ENCODE data around the gene SPATS2. TPM values are rescaled to one million over a fixed set of nuclear protein-coding genes. Genes with fewer than 3 reads are reported as not detected.
"Not testable (repeated sequence)": the region's sequence is repeated elsewhere in the genome, so short reads cannot be mapped to it uniquely, and the experiment has no call there.

The SPATS2 gene
- total RNA-seq, 2 donors from 2014 or later: 17.2 to 21.9 TPM

DNA sequence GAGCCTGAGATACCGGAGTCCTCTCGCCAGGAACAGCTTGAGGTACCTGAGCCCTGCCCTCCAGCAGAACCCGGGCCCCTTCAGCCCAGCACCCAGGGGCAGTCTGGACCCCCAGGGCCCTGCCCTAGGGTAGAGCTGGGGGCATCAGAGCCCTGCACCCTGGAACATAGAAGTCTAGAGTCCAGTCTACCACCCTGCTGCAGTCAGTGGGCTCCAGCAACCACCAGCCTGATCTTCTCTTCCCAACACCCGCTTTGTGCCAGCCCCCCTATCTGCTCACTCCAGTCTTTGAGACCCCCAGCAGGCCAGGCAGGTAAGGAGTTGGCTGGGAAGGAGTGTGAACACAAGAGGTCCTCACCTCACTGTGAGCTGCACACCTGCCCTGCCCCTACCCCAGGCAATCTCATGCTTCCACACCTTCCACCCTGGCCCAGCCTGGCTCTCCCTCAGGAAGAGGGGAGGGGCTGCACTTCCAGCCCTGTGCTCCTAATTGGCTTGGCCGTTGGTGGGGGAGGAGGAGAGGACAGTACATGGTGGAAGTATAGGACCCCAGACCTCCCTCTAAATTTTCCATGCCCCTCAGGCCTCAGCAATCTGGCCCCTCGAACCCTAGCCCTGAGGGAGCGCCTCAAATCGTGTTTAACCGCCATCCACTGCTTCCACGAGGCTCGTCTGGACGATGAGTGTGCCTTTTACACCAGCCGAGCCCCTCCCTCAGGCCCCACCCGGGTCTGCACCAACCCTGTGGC is 36.5 kb upstream of the SPATS2 start:
- no peaks in the 10 kb centered on the region for H3K4me1 ChIP-seq
- H3K27me3 ChIP-seq: peaks cover 20% of the 10 kb centered on the region
- intact Hi-C loops (cut with DNase I): no loop called here
- TF ChIP-seq, protein P1, sequence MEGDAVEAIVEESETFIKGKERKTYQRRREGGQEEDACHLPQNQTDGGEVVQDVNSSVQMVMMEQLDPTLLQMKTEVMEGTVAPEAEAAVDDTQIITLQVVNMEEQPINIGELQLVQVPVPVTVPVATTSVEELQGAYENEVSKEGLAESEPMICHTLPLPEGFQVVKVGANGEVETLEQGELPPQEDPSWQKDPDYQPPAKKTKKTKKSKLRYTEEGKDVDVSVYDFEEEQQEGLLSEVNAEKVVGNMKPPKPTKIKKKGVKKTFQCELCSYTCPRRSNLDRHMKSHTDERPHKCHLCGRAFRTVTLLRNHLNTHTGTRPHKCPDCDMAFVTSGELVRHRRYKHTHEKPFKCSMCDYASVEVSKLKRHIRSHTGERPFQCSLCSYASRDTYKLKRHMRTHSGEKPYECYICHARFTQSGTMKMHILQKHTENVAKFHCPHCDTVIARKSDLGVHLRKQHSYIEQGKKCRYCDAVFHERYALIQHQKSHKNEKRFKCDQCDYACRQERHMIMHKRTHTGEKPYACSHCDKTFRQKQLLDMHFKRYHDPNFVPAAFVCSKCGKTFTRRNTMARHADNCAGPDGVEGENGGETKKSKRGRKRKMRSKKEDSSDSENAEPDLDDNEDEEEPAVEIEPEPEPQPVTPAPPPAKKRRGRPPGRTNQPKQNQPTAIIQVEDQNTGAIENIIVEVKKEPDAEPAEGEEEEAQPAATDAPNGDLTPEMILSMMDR (IDR thresholded peaks at IDR 0.05): no peak
- no peak for DNase-seq
- H3K27ac ChIP-seq: no peak overlapping the region
- no peaks in the 10 kb centered on the region for H3K36me3 ChIP-seq
- no peaks in the 10 kb centered on the region for H3K9me3 ChIP-seq
- H3K4me3 ChIP-seq: no peak overlapping the region
- no peak overlapping the region for H3K9ac ChIP-seq (ENCODE audit: low read depth in 2 of 2, low read length in 2 of 2)

DNA sequence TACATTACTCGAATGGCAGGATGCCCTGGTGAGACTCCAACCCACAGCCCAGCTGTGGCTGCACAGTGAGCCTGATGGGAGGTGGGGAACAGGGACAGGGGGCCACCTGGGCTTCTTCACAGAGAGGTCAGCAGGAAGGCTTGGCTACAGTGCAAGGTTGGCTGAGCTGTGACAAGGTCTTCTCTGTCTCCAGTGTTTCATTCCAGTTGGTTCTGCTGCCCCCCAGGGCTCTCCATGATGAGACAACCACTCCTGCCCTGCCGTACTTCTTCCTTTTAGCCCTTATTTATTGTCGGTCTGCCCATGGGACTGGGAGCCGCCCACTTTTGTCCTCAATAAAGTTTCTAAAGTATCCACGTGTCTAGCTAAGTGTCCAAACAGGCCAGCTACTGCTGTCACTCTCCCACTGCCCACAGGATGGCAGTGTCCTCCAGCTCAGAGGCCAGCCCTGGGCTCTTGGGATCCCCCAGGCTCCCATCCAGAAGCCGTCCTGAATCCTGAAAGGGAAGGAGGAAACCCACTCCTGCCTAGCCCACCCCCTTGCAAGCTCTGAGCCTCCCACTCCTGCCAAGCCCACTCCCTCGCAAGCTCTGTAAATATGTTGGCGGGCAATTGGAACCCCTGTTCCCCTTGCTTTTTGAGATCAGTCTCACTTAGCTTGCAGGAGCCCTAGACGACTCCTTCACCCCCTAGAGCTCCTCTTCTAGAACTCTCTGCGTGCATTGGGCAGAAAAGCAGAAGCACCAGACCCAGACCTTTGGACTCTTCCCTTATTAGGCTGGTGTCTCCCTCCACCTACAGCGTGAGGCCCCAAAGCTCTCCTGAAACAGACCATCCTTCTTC is 35.7 kb upstream of the SPATS2 start:
- DNase-seq: peak; percentile 70
- no peaks in the 10 kb centered on the region for H3K9me3 ChIP-seq
- TF ChIP-seq, protein P1 (IDR thresholded peaks at IDR 0.05): peak; percentile 66
- peaks cover 28% of the 10 kb centered on the region for H3K27me3 ChIP-seq
- H3K36me3 ChIP-seq: no peaks in the 10 kb centered on the region
- H3K4me3 ChIP-seq: no peak overlapping the region
- H3K27ac ChIP-seq: no peak overlapping the region
- H3K4me1 ChIP-seq: peaks cover 3% of the 10 kb centered on the region
- intact Hi-C loops (cut with DNase I): no loop called here
- H3K9ac ChIP-seq (ENCODE audit: low read depth in 2 of 2, low read length in 2 of 2): no peak overlapping the region

DNA sequence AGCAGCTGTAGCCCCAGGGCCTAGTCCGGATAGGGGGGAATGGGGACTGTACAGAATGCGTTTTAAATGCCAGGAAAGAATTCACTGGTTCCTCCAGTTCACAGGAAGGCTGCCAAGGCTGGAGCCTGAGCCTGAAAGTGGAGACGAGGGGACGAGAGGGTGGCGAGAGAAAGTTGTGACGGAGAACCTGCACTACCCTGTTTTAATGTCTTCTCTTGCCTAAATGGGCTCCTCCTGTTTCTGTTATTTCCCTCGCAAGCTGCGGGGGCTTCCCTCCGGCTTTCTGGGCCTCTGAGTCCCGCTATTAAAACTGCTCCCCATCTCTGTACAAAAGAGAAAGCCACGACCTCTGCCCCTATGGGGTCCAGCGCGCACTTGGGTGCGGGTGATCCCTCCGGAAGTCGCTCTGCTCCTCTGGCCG is 34.8 kb upstream of the SPATS2 start:
- H3K27me3 ChIP-seq: peaks cover 35% of the 10 kb centered on the region
- intact Hi-C loops (cut with DNase I): no loop called here

DNA sequence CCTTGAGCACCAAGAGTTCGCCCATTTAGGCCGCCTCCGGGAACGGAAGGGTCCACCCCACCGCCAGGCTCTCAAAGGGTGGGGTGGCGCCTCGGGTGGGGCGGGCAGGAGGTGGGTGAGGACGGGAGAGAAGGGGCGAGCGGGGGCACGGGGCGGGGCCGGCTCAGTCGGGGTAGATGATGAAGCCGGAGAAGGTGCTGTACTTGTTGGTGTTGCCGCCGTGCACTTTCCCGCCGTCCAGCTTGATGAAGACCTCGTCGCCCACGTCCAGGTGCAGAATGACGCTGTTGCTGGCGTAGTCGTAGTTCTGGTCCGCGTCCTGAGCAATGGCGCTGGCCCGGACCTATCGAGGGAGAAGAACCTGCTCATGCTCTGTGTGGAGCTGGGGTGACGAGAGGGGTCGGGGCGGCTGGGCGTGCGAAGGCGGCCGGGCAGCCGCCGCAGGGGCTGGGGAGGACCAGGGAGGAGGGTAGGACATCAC is 34.3 kb upstream of the SPATS2 start:
- H3K27me3 ChIP-seq: peaks cover 35% of the 10 kb centered on the region
- no peak overlapping the region for H3K4me3 ChIP-seq
- no peaks in the 10 kb centered on the region for H3K36me3 ChIP-seq
- intact Hi-C loops (cut with DNase I): no loop called here
- TF ChIP-seq, protein P1 (IDR thresholded peaks at IDR 0.05): no peak
- no peak for DNase-seq
- peaks cover 6% of the 10 kb centered on the region for H3K4me1 ChIP-seq
- no peak overlapping the region for H3K27ac ChIP-seq
- no peaks in the 10 kb centered on the region for H3K9me3 ChIP-seq
- no peak overlapping the region for H3K9ac ChIP-seq (ENCODE audit: low read depth in 2 of 2, low read length in 2 of 2)

More for the DNA sequence above, 34.8 kb upstream of the SPATS2 start:
- TF ChIP-seq, protein P1 (IDR thresholded peaks at IDR 0.05): no peak
- H3K36me3 ChIP-seq: no peaks in the 10 kb centered on the region
- no peak overlapping the region for H3K27ac ChIP-seq
- no peak overlapping the region for H3K4me3 ChIP-seq
- no peak overlapping the region for H3K9ac ChIP-seq (ENCODE audit: low read depth in 2 of 2, low read length in 2 of 2)
- no peaks in the 10 kb centered on the region for H3K9me3 ChIP-seq
- no peak for DNase-seq
- H3K4me1 ChIP-seq: peaks cover 6% of the 10 kb centered on the region

DNA sequence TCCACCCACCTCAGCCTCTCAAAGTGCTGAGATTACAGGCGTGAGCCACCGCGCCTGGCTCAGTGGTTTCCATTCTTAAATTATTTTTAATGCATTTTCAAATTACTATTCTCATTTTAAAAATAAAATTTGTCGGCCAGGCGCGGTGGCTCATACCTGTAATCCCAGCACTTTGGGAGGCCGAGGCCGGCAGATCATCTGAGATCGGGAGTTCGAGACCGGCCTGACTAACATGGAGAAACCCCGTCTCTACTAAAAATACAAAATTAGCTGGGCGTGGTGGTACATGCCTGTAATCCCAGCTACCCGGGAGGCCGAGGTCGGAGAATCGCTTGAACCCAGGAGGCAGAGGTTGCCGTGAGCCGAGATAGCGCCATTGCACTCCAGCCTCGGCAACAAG is 33.5 kb upstream of the SPATS2 start:
- H3K4me3 ChIP-seq; H3K36me3 ChIP-seq; H3K4me1 ChIP-seq; intact Hi-C loops (cut with DNase I); H3K9me3 ChIP-seq; H3K9ac ChIP-seq (ENCODE audit: low read depth in 2 of 2, low read length in 2 of 2); DNase-seq; H3K27ac ChIP-seq: not testable (repeated sequence)
- H3K27me3 ChIP-seq: peaks cover 35% of the 10 kb centered on the region
